Esophagus squamous epithelium (tissue), 5 donors: ENCODE results near the gene TRPT1. TPM values are rescaled to one million over a fixed set of nuclear protein-coding genes. Genes with fewer than 3 reads are reported as not detected.

ENCODE experiments used
- DNase-seq: peaks from one replicate; lab custom pipeline; 2025; lab: John Stamatoyannopoulos, UW
- H3K27ac ChIP-seq, 4 donors: fragments of 200-600 bp; sonication (generic); one replicate each; pipeline ENCODE4 v1.5.1; 2016 to 2019; ENCODE audit warnings: mild to moderate bottlenecking in 1 of 4
- H3K27me3 ChIP-seq, 4 donors: fragments of 200-600 bp; sonication (generic); 1 replicate in 3 of 4; 2 replicates in 1 of 4; pipeline versions ENCODE4 v1.5.1 to v1.6.0; 2017 to 2021; ENCODE audit warnings: antibody characterized with exemption in 1 of 4
- H3K36me3 ChIP-seq, 3 donors: fragments of 200-600 bp; sonication (generic); one replicate each; pipeline ENCODE4 v1.5.1; 2016 to 2019
- H3K4me1 ChIP-seq, 3 donors: fragments of 200-600 bp; sonication (generic); one replicate each; pipeline ENCODE4 v1.5.1; 2017 to 2019
- H3K4me3 ChIP-seq, 4 donors: fragments of 200-600 bp; sonication (generic); 1 replicate in 3 of 4; 2 replicates in 1 of 4; pipeline ENCODE4 v1.5.1; 2016 to 2019; ENCODE audit warnings: mild to moderate bottlenecking in 2 of 4, moderate library complexity in 1 of 4
- H3K9me3 ChIP-seq, 3 donors: fragments of 200-600 bp; sonication (generic); one replicate each; pipeline ENCODE4 v1.5.1; 2016 to 2019
- CTCF ChIP-seq, 6 experiments: fragments of 450-650 bp in 4 of 6; fragments of 200-600 bp in 2 of 6; sonication (generic) in 2 of 6; IDR thresholded peaks; one replicate each; pipeline ENCODE4 v1.5.1; 2016 to 2019; ENCODE audit warnings: antibody characterized with exemption in 6 of 6, mild to moderate bottlenecking in 4 of 6, moderate library complexity in 4 of 6
- POLR2A ChIP-seq, 4 donors: fragments of 450-650 bp; IDR thresholded peaks; one replicate each; pipeline ENCODE4 v1.6.1; 2017; ENCODE audit warnings: antibody characterized with exemption in 4 of 4, mild to moderate bottlenecking in 4 of 4, moderate library complexity in 3 of 4
- WGBS, 2 donors: methylation state at CpG; one replicate each; pipeline ENCODE4 v1.1.5; 2018; 5-methylcytosine and 5-hydroxymethylcytosine counted together
- intact Hi-C: fragments of 100-400 bp; cut with DNase I; formaldehyde crosslinking; loops from one replicate; pipeline ENCODE4 v1.15.0; 2022
- total RNA-seq, 4 donors: library from RNA; depleted of rRNA; stranded (reverse); fragments of >200 nt; gene quantifications; one replicate each; pipeline ENCODE4 v1.1.0, GENCODE V29; 2016
- donor health status: DM: yes; HTN: yes; CAD: no.

Gene TRPT1
- total RNA-seq, 4 donors from 2014 or later = 23.9 to 68.7 (median 45.8) TPM

GRCh38 chr11:64249563-64250414 lies 23.8 kb upstream of the TRPT1 start:
- DNase-seq = no peak
- Histone ChIP-seq H3K27ac (no peak overlapping the region), H3K27me3 (no peaks in the 10 kb centered on the region), H3K4me3 (no peak overlapping the region), H3K4me1 (peaks cover 41 to 75% (median 55%) of the 10 kb centered on the region in 3 donors), H3K36me3 (peaks cover 0 to 13% (median 6%) of the 10 kb centered on the region in 3 donors), H3K9me3 (no peaks in the 10 kb centered on the region)
- TF ChIP-seq CTCF (IDR thresholded peaks at IDR 0.05) (no peak), POLR2A (IDR thresholded peaks at IDR 0.05) (no peak)
- intact Hi-C loops = no loop called here
- 83 to 93% methylated on average over 3 to 4 of the region's 8 CpGs for WGBS, 2 donors

- Histone ChIP-seq H3K4me1 (peaks cover 44 to 79% (median 60%) of the 10 kb centered on the region in 3 donors), H3K9me3 (no peaks in the 10 kb centered on the region), H3K36me3 (peaks cover 0 to 13% (median 0%) of the 10 kb centered on the region in 3 donors), H3K4me3 (no peak overlapping the region), H3K27me3 (no peaks in the 10 kb centered on the region), H3K27ac (no peak overlapping the region)
- WGBS, 2 donors = 92 to 100% methylated on average over 4 of the region's 4 CpGs
- no peak for DNase-seq
- TF ChIP-seq POLR2A (IDR thresholded peaks at IDR 0.05) = no peak
- no peak for TF ChIP-seq CTCF (IDR thresholded peaks at IDR 0.05)
- intact Hi-C loops = no loop called here
Measured at GRCh38 chr11:64249038-64249437, 23.1 kb upstream of the TRPT1 start.

- DNase-seq = no peak
- Histone ChIP-seq H3K36me3 (peaks cover 0 to 15% (median 0%) of the 10 kb centered on the region in 3 donors), H3K27me3 (no peaks in the 10 kb centered on the region), H3K9me3 (no peaks in the 10 kb centered on the region), H3K4me1 (peaks cover 46 to 79% (median 59%) of the 10 kb centered on the region in 3 donors), H3K4me3 (no peak overlapping the region), H3K27ac (no peak overlapping the region)
- intact Hi-C loops = no loop called here
- 79% methylated on average over 6 of the region's 7 CpGs; no CpG with 5 or more reads in 1 of the 2 donors for WGBS, 2 donors
- TF ChIP-seq CTCF (IDR thresholded peaks at IDR 0.05) = no peak
- TF ChIP-seq POLR2A (IDR thresholded peaks at IDR 0.05) = no peak
Measured at GRCh38 chr11:64248578-64248977, 22.6 kb upstream of the TRPT1 start.

GRCh38 chr11:64247729-64248531 lies 21.9 kb upstream of the TRPT1 start:
- no peaks in the 10 kb centered on the region for H3K27me3 ChIP-seq
- peaks cover 0 to 21% (median 0%) of the 10 kb centered on the region in 3 donors for H3K36me3 ChIP-seq
- H3K4me1 ChIP-seq = peaks cover 46 to 79% (median 58%) of the 10 kb centered on the region in 3 donors
- 31 to 33% methylated on average over 29 to 30 of the region's 31 CpGs for WGBS, 2 donors
- no peaks in the 10 kb centered on the region for H3K9me3 ChIP-seq
- DNase-seq = no peak
- TF ChIP-seq CTCF (IDR thresholded peaks at IDR 0.05) (no peak), POLR2A (IDR thresholded peaks at IDR 0.05) (no peak)
- intact Hi-C loops = no loop called here
- peak overlapping the region; percentile 89 to 96 (median 92) for H3K27ac ChIP-seq
- H3K4me3 ChIP-seq = peak overlapping the region; percentile 44 to 88 (median 83)
